SW480 (cell line): ENCODE results near the gene UBL4A.
A peak's percentile ranks its signal among the peaks of the same experiment; 100 is the strongest.

Experiments
- DNase-seq: peaks from one replicate; pipeline ENCODE4 v3.0.0-alpha.2; 2016; ENCODE audit warnings: low spot score

UBL4A gene

DNA sequence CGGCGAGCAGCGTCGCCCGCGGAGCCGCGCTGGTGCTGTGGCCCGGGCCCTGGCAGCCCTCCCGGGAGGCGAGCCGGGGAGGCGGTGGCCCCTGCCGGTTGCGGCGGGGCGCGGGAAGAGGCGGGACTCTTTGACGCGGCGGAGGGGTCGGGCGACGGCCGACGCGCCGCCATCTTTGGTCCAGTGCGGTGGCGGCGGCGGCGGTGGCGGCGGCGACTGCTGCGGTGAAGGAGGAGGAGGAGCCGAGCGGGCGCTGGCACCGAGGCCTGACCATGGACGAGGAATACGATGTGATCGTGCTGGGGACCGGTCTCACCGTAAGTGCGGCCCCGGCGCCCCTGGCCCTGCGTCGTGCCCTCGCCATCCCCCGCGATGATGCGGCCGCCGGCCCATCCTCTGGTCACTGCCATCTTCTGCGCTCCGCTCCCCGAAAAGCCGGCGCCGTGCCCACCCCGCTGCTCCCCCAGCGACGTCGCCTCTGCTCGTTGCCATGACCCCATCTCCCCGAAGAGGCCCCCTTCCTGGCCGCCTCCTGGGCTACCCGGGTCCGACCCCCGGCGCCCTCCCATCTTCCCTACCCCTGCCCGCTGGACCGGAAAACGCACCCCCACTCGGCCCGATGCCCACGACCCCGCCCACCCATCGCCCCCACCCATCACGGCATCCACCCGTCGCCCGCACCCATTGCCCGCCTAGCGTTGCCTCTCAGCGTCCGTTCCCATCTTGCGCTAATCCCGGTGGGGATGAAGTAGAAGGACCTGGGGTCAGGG, 49.2 kb downstream of the UBL4A start, which contains the start of gene GDI1:
TSS of gene GDI1 (plus strand) at position 172 of the 770 bp plus-strand sequence. CDS start at position 273, 101 bp downstream.
- DNase-seq = peak; percentile 32

DNA sequence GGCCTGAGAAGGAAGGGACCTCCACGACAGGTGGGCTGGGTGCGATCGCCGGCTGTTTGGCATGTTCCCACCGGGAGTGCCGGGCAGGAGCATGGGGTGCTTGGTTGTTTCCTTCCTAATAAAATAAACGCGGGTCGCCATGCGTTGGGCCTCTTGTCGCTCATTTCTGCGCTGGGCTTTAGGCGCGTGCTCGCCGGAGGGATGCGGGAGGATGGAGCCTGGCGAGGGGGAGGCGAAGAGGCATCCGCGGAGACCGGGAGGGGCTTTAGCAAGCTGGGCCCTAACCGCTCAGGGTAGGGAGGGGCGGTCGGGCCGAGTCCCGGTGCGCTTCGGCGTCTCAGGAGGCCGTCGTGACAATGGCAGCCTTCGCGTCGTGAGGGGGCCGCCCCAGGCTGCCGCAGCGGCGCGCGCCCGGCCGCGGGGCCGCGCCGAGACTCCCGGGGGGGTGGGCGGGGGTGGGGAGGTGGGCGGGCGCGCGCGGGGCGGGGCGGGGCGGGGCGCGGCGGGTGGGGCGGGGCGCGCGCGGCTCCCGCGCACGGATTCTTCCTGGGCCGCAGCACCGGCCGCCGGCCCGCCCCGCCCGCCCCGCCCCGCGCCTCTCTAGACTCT, 49.9 kb downstream of the UBL4A start:
- no peak for DNase-seq

DNA sequence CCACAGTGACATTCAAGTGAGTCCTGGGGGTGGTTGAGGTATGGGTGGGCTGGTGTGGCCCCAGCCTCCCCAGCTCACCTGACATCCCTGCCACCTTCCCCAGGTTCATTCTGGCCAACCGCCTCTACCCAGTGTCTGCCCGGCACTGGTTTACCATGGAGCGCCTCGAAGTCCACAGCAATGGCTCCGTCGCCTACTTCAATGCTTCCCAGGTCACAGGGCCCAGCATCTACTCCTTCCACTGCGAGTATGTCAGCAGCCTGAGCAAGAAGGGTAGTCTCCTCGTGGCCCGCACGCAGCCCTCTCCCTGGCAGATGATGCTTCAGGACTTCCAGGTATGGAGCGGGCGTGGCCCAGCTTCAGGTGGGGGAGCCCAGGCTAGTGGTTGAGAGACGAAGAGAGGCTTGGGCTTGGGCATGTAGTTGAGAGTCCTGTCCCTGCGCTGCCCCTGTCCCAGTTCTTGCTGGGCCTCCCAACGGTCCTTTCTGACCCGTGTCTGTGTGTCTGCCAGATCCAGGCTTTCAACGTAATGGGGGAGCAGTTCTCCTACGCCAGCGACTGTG, 51.2 kb downstream of the UBL4A start:
- DNase-seq = no peak

DNA sequence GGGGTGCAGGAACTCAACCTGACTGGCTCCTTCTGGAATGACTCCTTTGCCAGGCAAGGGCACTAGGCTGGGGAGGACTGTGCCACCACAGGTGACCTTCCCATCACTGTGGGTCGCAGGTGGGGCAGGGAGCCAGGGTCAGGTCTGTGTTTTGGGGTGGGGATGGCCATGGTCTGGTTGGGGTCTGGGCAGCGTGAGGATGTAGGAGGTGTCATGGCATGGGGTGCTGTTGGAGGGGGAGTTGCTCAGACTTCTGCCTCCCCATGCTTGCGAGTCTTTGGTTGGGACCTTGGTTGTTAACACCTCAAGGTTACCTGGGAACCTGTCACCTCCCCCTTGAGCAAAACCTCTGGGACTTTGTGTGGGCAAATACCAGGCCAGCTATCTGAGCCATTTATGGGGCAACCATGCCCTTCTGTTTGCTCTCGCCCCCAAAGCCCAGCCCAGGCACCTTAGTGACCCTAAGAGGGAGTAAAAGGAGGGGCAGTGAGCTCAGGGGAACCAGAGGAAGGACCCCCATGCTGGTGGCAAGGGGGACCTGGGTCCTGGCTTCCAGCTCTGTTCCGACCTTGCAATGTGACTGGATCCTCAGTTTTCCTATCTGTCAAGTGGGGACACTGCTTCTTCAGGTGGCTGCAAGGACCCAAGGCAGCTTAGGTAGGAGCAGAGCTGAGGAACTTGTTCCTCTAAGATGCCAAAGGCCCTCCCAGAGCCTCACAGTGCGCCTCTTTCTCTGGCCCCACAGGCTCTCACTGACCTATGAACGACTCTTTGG, 51.8 kb downstream of the UBL4A start:
- DNase-seq = no peak
